Hepatocyte (in vitro differentiated cells): ENCODE measurements around the gene LRRC73.

Source experiments
- EZH2 ChIP-seq: fragments of 200-600 bp; sonication (generic); IDR thresholded peaks from 2 replicates; pipeline ENCODE4 v1.6.1; 2016; ENCODE audit warnings: antibody characterized with exemption, mild to moderate bottlenecking, borderline replicate concordance
- TF ChIP-seq, protein P1 (sequence below): fragments of 200-600 bp; sonication (generic); IDR thresholded peaks from 2 replicates; pipeline ENCODE4 v1.5.1; 2016; ENCODE audit warnings: antibody characterized with exemption, mild to moderate bottlenecking; ENCODE audit not compliant: poor library complexity

GRCh38 chr6:43500921-43501320 is 9.2 kb downstream of the LRRC73 start:
- TF ChIP-seq, protein P1, sequence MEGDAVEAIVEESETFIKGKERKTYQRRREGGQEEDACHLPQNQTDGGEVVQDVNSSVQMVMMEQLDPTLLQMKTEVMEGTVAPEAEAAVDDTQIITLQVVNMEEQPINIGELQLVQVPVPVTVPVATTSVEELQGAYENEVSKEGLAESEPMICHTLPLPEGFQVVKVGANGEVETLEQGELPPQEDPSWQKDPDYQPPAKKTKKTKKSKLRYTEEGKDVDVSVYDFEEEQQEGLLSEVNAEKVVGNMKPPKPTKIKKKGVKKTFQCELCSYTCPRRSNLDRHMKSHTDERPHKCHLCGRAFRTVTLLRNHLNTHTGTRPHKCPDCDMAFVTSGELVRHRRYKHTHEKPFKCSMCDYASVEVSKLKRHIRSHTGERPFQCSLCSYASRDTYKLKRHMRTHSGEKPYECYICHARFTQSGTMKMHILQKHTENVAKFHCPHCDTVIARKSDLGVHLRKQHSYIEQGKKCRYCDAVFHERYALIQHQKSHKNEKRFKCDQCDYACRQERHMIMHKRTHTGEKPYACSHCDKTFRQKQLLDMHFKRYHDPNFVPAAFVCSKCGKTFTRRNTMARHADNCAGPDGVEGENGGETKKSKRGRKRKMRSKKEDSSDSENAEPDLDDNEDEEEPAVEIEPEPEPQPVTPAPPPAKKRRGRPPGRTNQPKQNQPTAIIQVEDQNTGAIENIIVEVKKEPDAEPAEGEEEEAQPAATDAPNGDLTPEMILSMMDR: no peak
- TF ChIP-seq EZH2: no peak
